A673 (cell line): ENCODE data around the gene JOSD2.

ENCODE experiments used
- CTCF ChIP-seq: fragments of 300-800, 200-600 bp; sonication (generic); conservative IDR thresholded peaks from 2 replicates; pipeline ENCODE4 v1.5.1; 2017; ENCODE audit warnings: low read depth, mild to moderate bottlenecking, antibody characterized with exemption, low read length, moderate library complexity, mixed read lengths
- EZH2 ChIP-seq: fragments of 200-600 bp; sonication (generic); IDR thresholded peaks from 2 replicates; pipeline ENCODE4 v1.6.1; 2017; ENCODE audit warnings: borderline replicate concordance, low read depth, mild to moderate bottlenecking, mixed read lengths, antibody characterized with exemption, low read length; ENCODE audit not compliant: poor library complexity, severe bottlenecking

GRCh38 chr19:50458396-50459066 is 52.5 kb downstream of the JOSD2 start:
- TF ChIP-seq CTCF (no peak), EZH2 (no peak)
